ENCODE results near the gene MATN4. TPM values are rescaled to one million over a fixed set of nuclear protein-coding genes. Genes with fewer than 3 reads are reported as not detected.
A peak's percentile ranks its signal among the peaks of the same experiment; 100 is the strongest.

The MATN4 gene
- total and polyA plus RNA-seq, 2 of the 13 experiments (the other 11 are each of a cell fraction or from before 2014, with no cell fraction given) = not detected

GRCh38 chr20:45347936-45348778, 40.1 kb upstream of the MATN4 start, which contains the start of gene SDC4 (continued):
- TF ChIP-seq RAD51 (IDR thresholded peaks at IDR 0.05; ENCODE audit: borderline replicate concordance) = no peak
- TF ChIP-seq MIER2 (CRISPR knock-in tag; IDR thresholded peaks at IDR 0.05) = no peak
- no peak; the same call in 1 of the 2 replicates for TF ChIP-seq CENPT (CRISPR knock-in tag; IDR thresholded peaks at IDR 0.05; ENCODE audit: low read depth)
- no peak for TF ChIP-seq ZFAT (CRISPR knock-in tag; conservative IDR thresholded peaks at IDR 0.05)
- no peak for TF ChIP-seq ZNF83 (CRISPR knock-in tag; IDR thresholded peaks at IDR 0.05; ENCODE audit: borderline replicate concordance)
- peak; percentile 62; the same call in 1 of the 2 replicates for TF ChIP-seq ZNF224 (CRISPR knock-in tag; IDR thresholded peaks at IDR 0.05)
- no peak for TF ChIP-seq SIN3B (IDR thresholded peaks at IDR 0.05; ENCODE audit: low read length)
- TF ChIP-seq HMGXB4 (CRISPR knock-in tag; IDR thresholded peaks at IDR 0.05; ENCODE audit: borderline replicate concordance in 1 of 2, low read depth in 1 of 2) = peak in 1 of 2 experiments; percentile 62; a peak in 1 of 4 replicates
- TF ChIP-seq JDP2 (CRISPR knock-in tag; IDR thresholded peaks at IDR 0.05; ENCODE audit: borderline replicate concordance) = no peak
- TF ChIP-seq HNF4A (CRISPR knock-in tag; IDR thresholded peaks at IDR 0.05) = peak; percentile 7; the same call in 1 of the 2 replicates
- TF ChIP-seq GLMP (CRISPR knock-in tag; IDR thresholded peaks at IDR 0.05; ENCODE audit: borderline replicate concordance) = 0 out of 2 replicates have a peak, but pooled peaks have one; percentile 60
- no peak for TF ChIP-seq PBX2 (CRISPR knock-in tag; IDR thresholded peaks at IDR 0.05)
- peak; percentile 66; the same call in 1 of the 2 replicates for TF ChIP-seq ZNF441 (CRISPR knock-in tag; IDR thresholded peaks at IDR 0.05; ENCODE audit: borderline replicate concordance)
- TF ChIP-seq CBX2 (IDR thresholded peaks at IDR 0.05; ENCODE audit: low read depth, low read length) = no peak; the same call in 1 of the 2 replicates
- no peak for TF ChIP-seq CBX2 (CRISPR knock-in tag; IDR thresholded peaks at IDR 0.05; ENCODE audit: low read depth)
- peak; percentile 92 for TF ChIP-seq HOXD1 (CRISPR knock-in tag; IDR thresholded peaks at IDR 0.05)
- TF ChIP-seq MAX (IDR thresholded peaks at IDR 0.05) = no peak
- TF ChIP-seq KMT2B (CRISPR knock-in tag; IDR thresholded peaks at IDR 0.05) = no peak
- no peak for TF ChIP-seq ZNF180 (CRISPR knock-in tag; IDR thresholded peaks at IDR 0.05; ENCODE audit: borderline replicate concordance, low read depth)
- no peak for TF ChIP-seq PRDM15 (CRISPR knock-in tag; IDR thresholded peaks at IDR 0.05)
- TF ChIP-seq ZNF780A (CRISPR knock-in tag; IDR thresholded peaks at IDR 0.05) = no peak; the same call in 1 of the 2 replicates
- TF ChIP-seq NRL (CRISPR knock-in tag; IDR thresholded peaks at IDR 0.05; ENCODE audit: borderline replicate concordance) = peak; percentile 63
